GM21381 (cell line): ENCODE measurements around the gene CPB2.

ENCODE experiments used
- ATAC-seq: cut with Tn5 transposase; IDR thresholded peaks from one replicate; pipeline ENCODE4 v1.9.1; 2021; ENCODE audit warnings: mild to moderate bottlenecking, moderate library complexity; ENCODE audit not compliant: unreplicated experiment

CPB2 gene

GRCh38 chr13:46101002-46101401 is 3.8 kb downstream of the CPB2 start:
- no peak for ATAC-seq

- ATAC-seq, result no peak
Measured at GRCh38 chr13:46100191-46100815, 4.5 kb downstream of the CPB2 start.

GRCh38 chr13:46097663-46098062 is 7.2 kb downstream of the CPB2 start:
- ATAC-seq, result no peak

GRCh38 chr13:46097015-46097414 is 7.8 kb downstream of the CPB2 start:
- ATAC-seq, result no peak

- no peak for ATAC-seq
Measured at GRCh38 chr13:46094478-46094877, 10.4 kb downstream of the CPB2 start.

GRCh38 chr13:46088821-46089562 is 15.8 kb downstream of the CPB2 start:
- no peak for ATAC-seq

- ATAC-seq, result no peak
Measured at GRCh38 chr13:46087481-46087880, 17.4 kb downstream of the CPB2 start.

GRCh38 chr13:46086985-46087384 is 17.8 kb downstream of the CPB2 start:
- no peak for ATAC-seq

GRCh38 chr13:46086421-46086922 is 18.4 kb downstream of the CPB2 start:
- ATAC-seq, result no peak

- ATAC-seq, result no peak
Measured at GRCh38 chr13:46085737-46086136, 19.1 kb downstream of the CPB2 start.

- no peak for ATAC-seq
Measured at GRCh38 chr13:46082324-46082723, 22.5 kb downstream of the CPB2 start.

- ATAC-seq, result no peak
Measured at GRCh38 chr13:46079770-46080169, 25.1 kb downstream of the CPB2 start.

GRCh38 chr13:46077265-46077664 is 27.6 kb downstream of the CPB2 start:
- ATAC-seq, result no peak

GRCh38 chr13:46076827-46077226 is 28.0 kb downstream of the CPB2 start:
- no peak for ATAC-seq

GRCh38 chr13:46075811-46076210 is 29.0 kb downstream of the CPB2 start:
- no peak for ATAC-seq

- ATAC-seq, result peak; percentile 88
Measured at GRCh38 chr13:46071590-46072249, 33.1 kb downstream of the CPB2 start.

GRCh38 chr13:46063292-46063691 is 41.5 kb downstream of the CPB2 start:
- no peak for ATAC-seq

- no peak for ATAC-seq
Measured at GRCh38 chr13:46062185-46062584, 42.6 kb downstream of the CPB2 start.

GRCh38 chr13:46059405-46059804 is 45.4 kb downstream of the CPB2 start:
- no peak for ATAC-seq

GRCh38 chr13:46058268-46058667 is 46.6 kb downstream of the CPB2 start:
- no peak for ATAC-seq

- no peak for ATAC-seq
Measured at GRCh38 chr13:46057256-46058015, 47.4 kb downstream of the CPB2 start.
